Progenitor cell of endocrine pancreas (in vitro differentiated cells): ENCODE data around the gene BCL2L1. TPM values are rescaled to one million over a fixed set of nuclear protein-coding genes. Genes with fewer than 3 reads are reported as not detected.
"Not testable (repeated sequence)": the region's sequence is repeated elsewhere in the genome, so short reads cannot be mapped to it uniquely, and the experiment has no call there.

Source experiments
- DNase-seq: peaks from one replicate; pipeline ENCODE4 v3.0.0; 2021; ENCODE audit warnings: low spot score; ENCODE audit not compliant: unreplicated experiment
- H3K27ac Mint-ChIP-seq: 2 replicates; pipeline ENCODE4 v1.8.0; 2021; ENCODE audit warnings: mild to moderate bottlenecking, moderate library complexity, mixed read lengths
- H3K27me3 Mint-ChIP-seq: 2 replicates; pipeline ENCODE4 v1.8.0; 2021; ENCODE audit warnings: mixed read lengths
- H3K36me3 Mint-ChIP-seq: 2 replicates; pipeline ENCODE4 v1.8.0; 2022; ENCODE audit warnings: mixed read lengths; ENCODE audit not compliant: insufficient read depth
- H3K4me1 Mint-ChIP-seq: 2 replicates; pipeline ENCODE4 v1.8.0; 2021; ENCODE audit warnings: low read depth, mixed read lengths
- H3K4me3 Mint-ChIP-seq: 2 replicates; pipeline ENCODE4 v1.8.0; 2021; ENCODE audit warnings: low read depth, mild to moderate bottlenecking, moderate library complexity, mixed read lengths
- H3K9me3 Mint-ChIP-seq: 2 replicates; pipeline ENCODE4 v1.8.0; 2021; ENCODE audit warnings: low read depth, mixed read lengths
- CTCF ChIP-seq: fragments of 200-600 bp; sonication (generic); IDR thresholded peaks from one replicate; pipeline ENCODE4 v1.5.0; 2021; ENCODE audit warnings: antibody characterized with exemption, mild to moderate bottlenecking; ENCODE audit not compliant: unreplicated experiment
- total RNA-seq: library from RNA; stranded (reverse); gene quantifications from 2 replicates; pipeline ENCODE4 v1.2.1, GENCODE V29; 2021

Gene BCL2L1
- total RNA-seq, 1 donor from 2014 or later = 130 TPM

- DNase-seq = no peak
- Mint-ChIP-seq H3K4me1 (peaks cover 21% of the 10 kb centered on the region), H3K27ac (peak overlapping the region; percentile 34), H3K9me3 (no peaks in the 10 kb centered on the region), H3K36me3 (peaks cover 5% of the 10 kb centered on the region), H3K27me3 (no peaks in the 10 kb centered on the region), H3K4me3 (no peak overlapping the region)
- no peak for TF ChIP-seq CTCF
Observed at GRCh38 chr20:31751126-31751525, 28.5 kb upstream of the BCL2L1 start.

- Mint-ChIP-seq H3K27me3 (no peaks in the 10 kb centered on the region), H3K36me3 (peaks cover 8% of the 10 kb centered on the region), H3K9me3 (no peaks in the 10 kb centered on the region), H3K4me3 (no peak overlapping the region), H3K4me1 (peaks cover 30% of the 10 kb centered on the region), H3K27ac (no peak overlapping the region)
- DNase-seq = no peak
- TF ChIP-seq CTCF = no peak
Observed at GRCh38 chr20:31749223-31749622, 26.6 kb upstream of the BCL2L1 start.

- TF ChIP-seq CTCF = no peak
- no peak for DNase-seq
- Mint-ChIP-seq H3K27ac (peak overlapping the region; percentile 90), H3K27me3 (no peaks in the 10 kb centered on the region), H3K4me3 (no peak overlapping the region), H3K36me3 (peaks cover 8% of the 10 kb centered on the region), H3K9me3 (no peaks in the 10 kb centered on the region), H3K4me1 (peaks cover 30% of the 10 kb centered on the region)
Observed at GRCh38 chr20:31747640-31748039, 25.0 kb upstream of the BCL2L1 start.

GRCh38 chr20:31747028-31747427 lies 24.4 kb upstream of the BCL2L1 start:
- H3K27ac Mint-ChIP-seq = peak overlapping the region; percentile 90

GRCh38 chr20:31746068-31746878 lies 23.6 kb upstream of the BCL2L1 start:
- TF ChIP-seq CTCF = no peak
- Mint-ChIP-seq H3K4me1 (peaks cover 32% of the 10 kb centered on the region), H3K4me3 (peak overlapping the region; percentile 1), H3K9me3 (no peaks in the 10 kb centered on the region), H3K27me3 (no peaks in the 10 kb centered on the region), H3K27ac (peak overlapping the region; percentile 34), H3K36me3 (peaks cover 8% of the 10 kb centered on the region)
- DNase-seq = no peak

More at GRCh38 chr20:31747028-31747427, 24.4 kb upstream of the BCL2L1 start:
- not testable (repeated sequence) for H3K27me3 Mint-ChIP-seq, H3K4me3 Mint-ChIP-seq, DNase-seq, H3K9me3 Mint-ChIP-seq, H3K36me3 Mint-ChIP-seq
- peaks cover 30% of the 10 kb centered on the region for H3K4me1 Mint-ChIP-seq

- Mint-ChIP-seq H3K4me3 (no peak overlapping the region), H3K27ac (no peak overlapping the region), H3K9me3 (no peaks in the 10 kb centered on the region), H3K4me1 (peaks cover 8% of the 10 kb centered on the region), H3K36me3 (peaks cover 5% of the 10 kb centered on the region), H3K27me3 (no peaks in the 10 kb centered on the region)
- DNase-seq = no peak
- no peak for TF ChIP-seq CTCF
Observed at GRCh38 chr20:31740656-31741323, 18.1 kb upstream of the BCL2L1 start.
